Measurements from ENCODE around the gene MTERF4.

The MTERF4 gene

DNA sequence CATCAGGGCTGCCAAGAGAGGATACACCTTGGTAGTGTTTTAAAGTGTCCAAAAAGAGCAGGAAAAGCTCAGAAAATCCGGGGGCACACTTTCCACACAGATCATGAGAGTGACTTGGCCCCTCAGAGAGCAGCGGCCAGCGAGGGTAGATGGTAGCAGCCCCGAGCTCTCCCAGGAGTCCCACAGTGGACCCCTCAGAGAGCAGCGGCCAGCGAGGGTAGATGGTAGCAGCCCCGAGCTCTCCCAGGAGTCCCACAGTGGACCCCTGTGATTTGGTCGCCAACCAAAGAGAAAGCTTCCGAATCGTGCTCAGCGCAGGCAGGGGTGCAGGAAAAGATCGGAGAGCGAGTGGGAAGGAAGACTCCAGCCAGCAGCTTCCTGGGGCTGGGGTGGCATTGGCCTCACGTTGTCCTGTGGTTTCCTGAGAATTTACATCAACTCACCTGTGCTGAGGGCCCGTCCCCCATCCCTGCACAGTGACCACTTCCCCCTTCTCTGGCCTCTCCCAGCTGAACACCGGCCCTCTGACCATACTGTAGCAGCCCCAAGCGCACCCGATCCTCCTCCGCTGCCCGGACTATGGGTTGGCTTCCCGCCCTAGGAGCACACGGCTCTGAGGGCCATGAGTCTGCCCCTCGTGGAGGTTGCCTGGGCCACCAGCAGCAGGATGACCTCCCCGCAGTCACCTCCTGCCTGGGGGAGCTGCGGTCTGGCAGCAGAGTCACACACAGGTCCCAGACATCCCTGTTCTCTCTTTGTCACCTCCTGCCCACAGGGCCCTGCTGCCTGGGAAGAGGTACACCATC, 33.7 kb downstream of the MTERF4 start:
- DNase-seq, result no peak

GRCh38 chr2:241067501-241068135, 34.5 kb downstream of the MTERF4 start:
- no peak for DNase-seq

GRCh38 chr2:241066893-241067341, 35.2 kb downstream of the MTERF4 start:
- no peak for DNase-seq

GRCh38 chr2:241066171-241066892, 35.8 kb downstream of the MTERF4 start:
- DNase-seq, result no peak

DNA sequence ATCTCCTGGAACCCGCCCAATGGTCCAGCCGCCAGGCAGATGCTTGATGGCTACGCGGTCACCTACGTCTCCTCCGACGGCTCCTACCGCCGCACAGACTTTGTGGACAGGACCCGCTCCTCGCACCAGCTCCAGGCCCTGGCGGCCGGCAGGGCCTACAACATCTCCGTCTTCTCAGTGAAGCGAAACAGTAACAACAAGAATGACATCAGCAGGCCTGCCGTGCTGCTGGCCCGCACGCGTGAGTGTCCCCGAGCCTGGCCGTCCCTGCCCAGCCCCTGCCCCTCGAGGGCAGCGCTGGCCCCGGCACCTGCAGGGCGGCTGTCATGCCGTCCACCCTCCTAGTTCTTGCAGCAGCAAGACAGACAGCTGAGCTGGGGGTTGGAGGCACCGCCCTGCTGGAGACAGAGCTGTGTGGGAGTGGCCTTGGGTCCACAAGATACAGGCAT, 36.7 kb downstream of the MTERF4 start:
- DNase-seq, result no peak

DNA sequence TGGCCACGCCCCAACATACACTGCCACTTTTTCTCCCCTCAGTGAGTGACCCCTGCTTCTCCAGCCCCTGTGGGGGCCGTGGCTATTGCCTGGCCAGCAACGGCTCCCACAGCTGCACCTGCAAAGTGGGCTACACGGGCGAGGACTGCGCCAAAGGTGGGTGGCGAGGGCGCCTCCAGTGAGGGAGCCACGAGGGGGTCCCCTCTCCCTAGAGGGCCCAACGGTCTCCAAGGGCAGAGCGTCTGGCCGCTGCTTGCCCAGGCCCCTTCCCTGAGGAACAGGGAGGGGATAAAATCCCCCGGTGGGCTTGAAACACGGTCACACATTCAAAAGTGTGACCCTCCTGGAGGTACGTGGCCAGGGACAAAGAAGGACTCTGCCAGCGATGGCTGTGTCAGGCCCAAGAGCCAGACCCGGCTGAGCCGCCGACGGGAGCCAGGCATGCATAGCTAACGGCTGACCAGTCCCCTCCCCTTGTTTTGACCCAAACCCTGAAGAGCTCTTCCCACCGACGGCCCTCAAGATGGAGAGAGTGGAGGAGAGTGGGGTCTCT, 37.2 kb downstream of the MTERF4 start:
- DNase-seq, result no peak

- DNase-seq, result peak; percentile 25 to 45
Observed at GRCh38 chr2:241064008-241064801, 37.9 kb downstream of the MTERF4 start.

DNA sequence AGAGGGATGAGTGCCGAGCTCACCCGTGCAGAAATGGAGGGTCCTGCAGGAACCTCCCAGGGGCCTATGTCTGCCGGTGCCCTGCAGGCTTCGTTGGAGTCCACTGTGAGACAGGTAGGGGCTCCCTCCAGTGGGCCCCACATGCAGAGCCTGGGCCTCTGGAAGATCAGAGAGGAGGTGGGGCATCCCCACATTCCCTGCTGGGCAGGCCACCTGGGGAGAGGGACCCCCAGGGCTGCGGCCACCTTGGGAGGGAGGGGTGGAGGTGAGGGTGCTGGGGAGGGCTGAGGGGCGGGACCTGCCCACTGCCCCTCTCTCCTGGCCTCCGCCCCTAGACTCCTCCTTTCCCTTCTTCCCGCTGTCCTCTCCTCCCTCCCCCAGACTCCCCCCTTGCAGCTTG, 38.5 kb downstream of the MTERF4 start:
- DNase-seq, result no peak

GRCh38 chr2:241063093-241063551, 39.0 kb downstream of the MTERF4 start:
- no peak for DNase-seq

- no peak for DNase-seq
Observed at GRCh38 chr2:241062389-241063092, 39.5 kb downstream of the MTERF4 start.

GRCh38 chr2:241061275-241061674, 40.8 kb downstream of the MTERF4 start:
- DNase-seq, result no peak

DNA sequence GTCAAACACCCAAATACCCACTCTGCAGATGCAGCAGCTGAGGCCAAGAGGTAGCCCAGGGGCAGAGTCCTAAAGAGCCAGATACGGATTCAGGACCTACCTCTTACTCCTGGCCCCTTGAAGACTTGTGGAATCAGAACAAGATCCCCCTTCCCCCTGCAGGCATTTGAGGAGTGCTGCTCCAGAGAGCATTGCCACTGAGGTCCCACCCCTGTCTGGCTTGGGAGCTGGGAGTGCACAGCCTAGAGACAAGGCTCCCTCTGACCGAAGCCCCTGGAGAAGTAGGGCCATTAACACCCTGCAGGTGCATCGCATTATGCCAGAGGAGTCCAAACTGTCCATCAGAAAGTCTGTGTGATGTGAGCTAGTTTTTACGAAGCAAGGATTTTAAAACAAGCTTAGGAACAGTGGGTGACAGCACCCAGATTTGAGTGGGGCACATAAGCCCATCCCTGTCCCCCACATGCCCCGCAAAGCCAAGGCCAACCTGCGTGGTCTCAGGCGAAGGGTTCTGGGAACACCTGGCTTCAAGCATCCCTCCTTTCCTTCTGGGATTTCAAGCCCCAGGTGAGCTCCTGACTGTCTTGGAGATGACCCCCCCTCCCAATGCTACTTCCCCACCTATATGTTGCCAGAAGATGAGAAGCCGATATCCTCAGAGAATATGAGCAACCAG, 48.4 kb downstream of the MTERF4 start:
- DNase-seq, result no peak

GRCh38 chr2:241052677-241053360, 49.3 kb downstream of the MTERF4 start:
- no peak for DNase-seq

DNA sequence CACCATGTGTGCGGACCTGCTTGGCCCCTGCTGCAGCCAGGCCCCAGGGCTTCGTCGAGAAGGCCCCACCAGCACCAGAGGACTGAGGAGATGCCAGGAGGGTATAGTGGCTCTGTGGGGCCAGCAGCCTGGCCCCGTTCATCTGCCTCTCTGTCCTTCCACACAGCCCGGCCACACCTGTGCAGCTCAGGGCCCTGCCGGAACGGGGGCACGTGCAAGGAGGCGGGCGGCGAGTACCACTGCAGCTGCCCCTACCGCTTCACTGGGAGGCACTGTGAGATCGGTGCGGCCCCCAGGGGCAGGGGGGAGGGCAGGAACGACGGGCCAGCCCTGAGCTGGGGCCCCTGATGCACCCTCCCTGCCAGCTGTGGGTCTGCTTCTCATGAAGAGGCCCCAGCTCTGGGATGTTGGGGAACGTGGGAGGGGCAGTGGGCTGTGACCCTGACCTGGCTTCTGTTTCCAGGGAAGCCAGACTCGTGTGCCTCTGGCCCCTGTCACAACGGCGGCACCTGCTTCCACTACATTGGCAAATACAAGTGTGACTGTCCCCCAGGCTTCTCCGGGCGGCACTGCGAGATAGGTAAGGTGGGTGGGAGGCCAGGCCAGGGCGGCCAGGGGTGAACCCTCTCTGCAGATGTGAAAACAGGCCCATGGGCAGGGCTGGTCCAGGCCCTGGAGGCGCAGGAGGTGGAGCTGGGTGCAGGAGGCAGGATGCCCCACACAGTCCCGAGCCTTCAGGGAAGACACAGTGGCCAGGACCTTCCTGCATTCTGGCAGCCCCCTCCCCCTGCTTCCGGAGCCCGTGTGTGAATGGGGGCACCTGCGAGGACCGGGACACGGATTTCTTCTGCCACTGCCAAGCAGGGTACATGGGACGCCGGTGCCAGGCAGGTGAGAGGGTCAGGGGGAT, 50.3 kb downstream of the MTERF4 start:
- no peak for DNase-seq

DNA sequence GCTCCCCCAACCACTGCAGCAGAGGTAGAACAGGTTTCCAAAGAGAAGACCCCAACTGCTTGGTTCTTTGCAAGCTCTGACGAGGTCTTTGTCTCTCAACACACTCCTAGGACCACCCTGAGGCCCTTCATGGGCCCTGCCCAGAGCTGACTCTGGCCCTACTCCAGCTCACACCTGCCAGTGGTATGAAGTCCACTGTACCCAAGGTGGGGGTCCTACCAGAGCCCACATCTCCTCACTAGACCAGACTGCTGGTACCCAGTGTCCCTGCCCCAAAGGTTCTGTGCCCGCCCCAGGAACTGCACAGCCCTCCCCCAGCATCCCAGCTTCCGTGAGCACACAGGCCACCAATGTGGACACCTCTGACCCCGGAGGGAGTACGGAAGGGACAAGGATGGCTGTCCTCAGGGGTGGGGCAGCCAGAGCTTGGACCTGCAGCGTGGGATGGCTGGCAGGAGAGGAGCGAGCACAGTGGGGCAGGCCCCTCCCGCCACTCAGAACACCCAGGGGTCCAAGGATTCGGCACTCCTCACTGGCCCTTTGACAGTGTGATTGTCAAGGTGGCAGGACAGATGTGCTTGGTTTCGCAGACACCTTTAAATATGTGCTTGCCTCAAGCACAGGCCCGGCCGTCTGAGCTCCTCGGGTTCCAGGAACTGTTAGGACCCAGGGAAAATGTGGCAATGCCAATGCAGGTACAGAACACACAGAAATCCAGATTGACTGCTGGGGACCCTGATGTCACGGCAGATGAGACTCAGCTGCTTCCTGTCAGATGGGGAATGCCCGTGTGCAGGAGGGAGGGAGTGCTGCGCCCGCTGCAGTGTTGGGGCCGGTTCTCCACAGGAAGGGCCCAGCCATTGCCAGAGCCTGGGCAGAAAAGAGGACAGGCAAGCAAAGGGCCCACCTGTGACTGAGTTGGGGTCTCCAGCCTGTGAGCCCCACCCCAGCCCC, 51.2 kb downstream of the MTERF4 start:
- DNase-seq, result no peak

- DNase-seq, result no peak
Observed at GRCh38 chr2:241049739-241050623, 52.1 kb downstream of the MTERF4 start.

DNA sequence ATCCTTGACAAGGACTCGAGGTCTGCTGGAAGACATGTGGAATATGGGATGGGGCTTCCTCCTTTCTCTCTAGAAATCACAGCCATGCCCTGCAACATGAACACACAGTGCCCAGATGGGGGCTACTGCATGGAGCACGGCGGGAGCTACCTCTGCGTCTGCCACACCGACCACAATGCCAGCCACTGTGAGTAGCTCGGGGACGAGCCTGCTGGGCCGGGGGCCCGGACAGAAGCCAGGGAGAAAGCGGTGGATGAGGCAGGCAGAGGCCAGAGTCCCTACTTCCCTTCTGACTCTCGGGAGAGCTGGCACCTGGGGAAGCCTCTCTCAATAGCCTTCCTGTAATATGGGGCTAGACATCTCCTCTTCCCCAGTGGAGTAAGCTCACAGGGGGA, 53.1 kb downstream of the MTERF4 start:
- no peak for DNase-seq
